SU-DHL-6 (cell line): Measurements from ENCODE around the gene RNPC3.

Source experiments
- EZH2phosphoT487 ChIP-seq: fragments of 200-600 bp; sonication (generic), shearing (Covaris generic); conservative IDR thresholded peaks from 2 replicates; pipeline ENCODE4 v1.6.1; 2018; ENCODE audit warnings: mild to moderate bottlenecking, antibody characterized with exemption, low read length, moderate library complexity, mixed read lengths
- TF ChIP-seq, protein P1 (sequence below): fragments of 200-600 bp; sonication (generic); IDR thresholded peaks from one replicate; pipeline ENCODE4 v1.5.1; 2017; ENCODE audit warnings: antibody characterized with exemption, mild to moderate bottlenecking, low read length, moderate library complexity; ENCODE audit not compliant: insufficient read depth, poor library complexity, severe bottlenecking

DNA sequence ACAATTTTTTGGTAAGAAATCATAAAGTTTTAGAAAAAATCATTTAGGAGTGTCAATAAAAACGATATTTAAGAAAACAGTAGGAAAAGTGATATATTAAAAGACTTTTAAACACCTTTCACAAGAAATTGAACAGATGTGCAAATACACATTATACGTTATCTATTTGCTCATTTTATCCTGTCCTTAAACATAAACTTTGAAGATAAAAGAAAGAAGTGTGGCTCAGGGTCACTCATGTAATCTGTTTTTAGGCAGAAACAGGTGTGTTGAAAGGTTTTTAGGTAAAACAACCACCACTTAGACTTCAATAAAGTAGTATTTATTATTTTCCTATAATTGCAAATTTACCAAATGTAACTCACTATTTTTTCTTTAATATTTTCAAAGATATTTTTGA lies 59.0 kb downstream of the RNPC3 start:
- TF ChIP-seq, protein P1, sequence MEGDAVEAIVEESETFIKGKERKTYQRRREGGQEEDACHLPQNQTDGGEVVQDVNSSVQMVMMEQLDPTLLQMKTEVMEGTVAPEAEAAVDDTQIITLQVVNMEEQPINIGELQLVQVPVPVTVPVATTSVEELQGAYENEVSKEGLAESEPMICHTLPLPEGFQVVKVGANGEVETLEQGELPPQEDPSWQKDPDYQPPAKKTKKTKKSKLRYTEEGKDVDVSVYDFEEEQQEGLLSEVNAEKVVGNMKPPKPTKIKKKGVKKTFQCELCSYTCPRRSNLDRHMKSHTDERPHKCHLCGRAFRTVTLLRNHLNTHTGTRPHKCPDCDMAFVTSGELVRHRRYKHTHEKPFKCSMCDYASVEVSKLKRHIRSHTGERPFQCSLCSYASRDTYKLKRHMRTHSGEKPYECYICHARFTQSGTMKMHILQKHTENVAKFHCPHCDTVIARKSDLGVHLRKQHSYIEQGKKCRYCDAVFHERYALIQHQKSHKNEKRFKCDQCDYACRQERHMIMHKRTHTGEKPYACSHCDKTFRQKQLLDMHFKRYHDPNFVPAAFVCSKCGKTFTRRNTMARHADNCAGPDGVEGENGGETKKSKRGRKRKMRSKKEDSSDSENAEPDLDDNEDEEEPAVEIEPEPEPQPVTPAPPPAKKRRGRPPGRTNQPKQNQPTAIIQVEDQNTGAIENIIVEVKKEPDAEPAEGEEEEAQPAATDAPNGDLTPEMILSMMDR, result no peak
- no peak for TF ChIP-seq EZH2phosphoT487
